HepG2 (cell line): ENCODE results near the gene LIPH. TPM values are rescaled to one million over a fixed set of nuclear protein-coding genes. Genes with fewer than 3 reads are reported as not detected.

ENCODE experiments used
- ATAC-seq: fragments of 200-7000 bp; cut with Tn5 transposase; 3 replicates; pipeline ENCODE4 v1.9.1; 2020; ENCODE audit warnings: mild to moderate bottlenecking, moderate library complexity
- BruUV-seq: library from RNA; stranded (reverse); fragments of 400-500 nt; replicated peaks from 2 replicates; lab custom pipeline; 2021; lab: Mats Ljungman, UMichigan
- CTCF ChIA-PET: fragments of 300-600 bp; formaldehyde crosslinking; extraction: SDS; loops from one replicate; lab custom pipeline; 2021; ENCODE audit warnings: low total read pairs, inconsistent platforms, low intra/inter-chr PET ratio; lab: Yijun Ruan, JAX
- POLR2A ChIA-PET: fragments of 350-600 bp; sonication (Branson Sonifier 250); formaldehyde crosslinking; loops from one replicate; lab custom pipeline; 2020; ENCODE audit warnings: antibody characterized with exemption, inconsistent platforms; lab: Yijun Ruan, JAX
- DNase-seq: peaks from one replicate; pipeline ENCODE4 v3.0.0-alpha.2; 2015; ENCODE audit warnings: low spot score
- FAIRE-seq: peaks from 3 replicates; lab custom pipeline; 2011; peaks lifted over from hg19 to GRCh38; lab: Jason Lieb, UNC
- H2AFZ ChIP-seq: one replicate; pipeline ENCODE4 v1.6.1; 2011; ENCODE audit warnings: low read length, inconsistent platforms
- H3K27ac ChIP-seq: fragments of 300-600 bp; 3 replicates; pipeline ENCODE4 v1.8.0; 2011; ENCODE audit warnings: mixed run types, mild to moderate bottlenecking, mixed read lengths, low read length, inconsistent platforms; ENCODE audit not compliant: insufficient read depth; ENCODE audit errors: extremely low read length
- H3K27me3 ChIP-seq, 2 experiments: fragments of 200-600 bp in 1 of 2; 2 replicates in 1 of 2; 3 replicates in 1 of 2; pipeline versions ENCODE4 v1.6.0 to v1.8.0; 2011; ENCODE audit warnings: low read length in 2 of 2, mild to moderate bottlenecking in 2 of 2, moderate library complexity in 2 of 2, inconsistent platforms in 1 of 2; ENCODE audit not compliant: insufficient read depth in 2 of 2, control insufficient read depth in 1 of 2
- H3K36me3 ChIP-seq, 2 experiments: fragments of 200-600 bp in 1 of 2; replicated peaks in 1 of 2; 2 replicates in 1 of 2; 3 replicates in 1 of 2; pipeline versions ENCODE4 v1.5.1 to v1.8.0; 2011; ENCODE audit warnings: low read length in 2 of 2, inconsistent platforms in 1 of 2; ENCODE audit not compliant: insufficient read depth in 2 of 2, control insufficient read depth in 1 of 2
- H3K4me1 ChIP-seq: 2 replicates; pipeline ENCODE4 v1.5.1; 2012; ENCODE audit warnings: low read length, inconsistent platforms; ENCODE audit not compliant: insufficient read depth
- H3K4me2 ChIP-seq: 2 replicates; pipeline ENCODE4 v1.6.0; 2011; ENCODE audit warnings: low read depth, low read length, inconsistent platforms
- H3K4me3 ChIP-seq, 3 experiments: fragments of 200-600 bp in 1 of 3; sonication (generic), shearing (Covaris generic) in 1 of 3; replicated peaks in 1 of 3; 2 replicates each; pipeline ENCODE4 v1.5.1; 2011 to 2016; ENCODE audit warnings: low read length in 3 of 3, inconsistent platforms in 2 of 3, low read depth in 2 of 3, mild to moderate bottlenecking in 2 of 3, control low read depth in 1 of 3, mixed read lengths in 1 of 3; ENCODE audit not compliant: insufficient read depth in 1 of 3
- H3K79me2 ChIP-seq: one replicate; pipeline ENCODE4 v1.6.1; 2011; ENCODE audit warnings: low read length, inconsistent platforms; ENCODE audit not compliant: insufficient read depth
- H3K9ac ChIP-seq: 2 replicates; pipeline ENCODE4 v1.6.0; 2011; ENCODE audit warnings: mild to moderate bottlenecking, low read depth, low read length, inconsistent platforms; ENCODE audit not compliant: insufficient read depth
- H3K9me3 ChIP-seq: 2 replicates; pipeline ENCODE4 v1.5.1; 2012; ENCODE audit warnings: mild to moderate bottlenecking, low read length
- H4K20me1 ChIP-seq: 2 replicates; pipeline ENCODE4 v1.6.0; 2011; ENCODE audit warnings: inconsistent platforms, mild to moderate bottlenecking, low read length, moderate library complexity; ENCODE audit not compliant: insufficient read depth
- ATF3 ChIP-seq: sonication (generic); formaldehyde crosslinking; IDR thresholded peaks from 2 replicates; pipeline ENCODE4 v1.4.0; 2020; ENCODE audit warnings: missing genetic modification reagents
- ATM ChIP-seq: fragments of 450-650 bp; IDR thresholded peaks from 2 replicates; pipeline ENCODE4 v1.7.1; 2017; ENCODE audit warnings: mild to moderate bottlenecking, borderline replicate concordance
- HINFP ChIP-seq: sonication (generic); formaldehyde crosslinking; IDR thresholded peaks from 2 replicates; pipeline ENCODE4 v1.4.0; 2020; ENCODE audit warnings: low read depth, mild to moderate bottlenecking, missing genetic modification reagents
- TOE1 ChIP-seq: sonication (generic); formaldehyde crosslinking; IDR thresholded peaks from 2 replicates; pipeline ENCODE4 v1.4.0; 2020; ENCODE audit warnings: mild to moderate bottlenecking, missing genetic modification reagents
- TRIM22 ChIP-seq: fragments of 450-650 bp; IDR thresholded peaks from 2 replicates; pipeline ENCODE4 v1.6.1; 2017
- ZNF253 ChIP-seq: sonication (generic); formaldehyde crosslinking; IDR thresholded peaks from 2 replicates; pipeline ENCODE4 v1.8.0; 2022; ENCODE audit warnings: mild to moderate bottlenecking, missing genetic modification reagents, borderline replicate concordance
- ZNF652 ChIP-seq: IDR thresholded peaks from 2 replicates; pipeline ENCODE4 v1.6.1; 2016; ENCODE audit warnings: low read depth, borderline replicate concordance
- ZNF883 ChIP-seq: sonication (generic); formaldehyde crosslinking; IDR thresholded peaks from 2 replicates; pipeline ENCODE4 v1.5.1; 2020; ENCODE audit warnings: mild to moderate bottlenecking, missing genetic modification reagents; ENCODE audit errors: not compliant biosample characterization
- ZSCAN30 ChIP-seq: sonication (generic); formaldehyde crosslinking; IDR thresholded peaks from 2 replicates; pipeline ENCODE4 v1.5.0; 2020; ENCODE audit warnings: mild to moderate bottlenecking, missing genetic modification reagents
- WGBS: methylation state at CpG from one replicate; pipeline ENCODE4 v1.1.6; 2017; ENCODE audit warnings: low lambda C conversion rate; 5-methylcytosine and 5-hydroxymethylcytosine counted together
- in situ Hi-C: cut with HindIII; loops from 2 replicates; pipeline ENCODE4 v1.10.0; 2017; ENCODE audit warnings: low pct_unique_long_range_greater_than_20kb; ENCODE audit not compliant: extremely low pct_ligation_motif_present
- intact Hi-C: fragments of 100-400 bp; cut with micrococcal nuclease; formaldehyde crosslinking; loops from one replicate; pipeline ENCODE4 v1.10.0; 2022; ENCODE audit not compliant: unreplicated experiment
- polyA plus RNA-seq, 8 experiments: library from polyadenylated mRNA; depleted of rRNA in 3 of 8; stranded (reverse) in 7 of 8; unstranded in 1 of 8; fragments of >200 nt; fragmentation: Illumina TruSeq in 4 of 8; extraction: Trizol in 4 of 8; gene quantifications; 2 replicates each; pipeline versions ENCODE4 v1.2.1 to v1.2.3, GENCODE V29; 2011 to 2016; ENCODE audit warnings: low read depth in 4 of 8, missing spikeins in 1 of 8, mixed read lengths in 1 of 8; ENCODE audit not compliant: insufficient read depth in 1 of 8
- total RNA-seq, 5 experiments: library from RNA; depleted of rRNA; stranded (reverse); fragments of >200 nt; fragmentation: Illumina TruSeq; extraction: Trizol; gene quantifications; 2 replicates each; pipeline ENCODE4 v1.2.3, GENCODE V29; 2016; ENCODE audit warnings: low read depth in 1 of 5

LIPH gene
- total and polyA plus RNA-seq, 2 of the 13 experiments (the other 11 are each of a cell fraction or from before 2014, with no cell fraction given), result 0.09 to 0.34 TPM

GRCh38 chr3:185540695-185541094 is 11.7 kb downstream of the LIPH start:
- BruUV-seq, result no TSS peak
- Histone ChIP-seq H3K4me1 (peaks cover 25% of the 10 kb centered on the region), H2AFZ (no peak overlapping the region), H4K20me1 (no peaks in the 10 kb centered on the region), H3K79me2 (no peaks in the 10 kb centered on the region), H3K27ac (no peak overlapping the region), H3K4me3 (no peak overlapping the region), H3K4me2 (no peak overlapping the region), H3K9me3 (no peaks in the 10 kb centered on the region), H3K36me3 (no peaks in the 10 kb centered on the region), H3K27me3 (no peaks in the 10 kb centered on the region), H3K9ac (no peak overlapping the region)
- POLR2A ChIA-PET, result no interaction called here
- CTCF ChIA-PET, result interaction anchor here (1.1 kb wide), 1 partner anchor 17 kb away, joined by 3 read pairs; no protein-coding TSS in a partner anchor
- intact Hi-C loops, result no loop called here
- DNase-seq (no peak), ATAC-seq (no peak), FAIRE-seq (no peak)
- 70% methylated on average over 7 of the region's 7 CpGs for WGBS
- TF ChIP-seq ZNF253 (CRISPR knock-in tag), result no peak
- no peak for TF ChIP-seq ATM
- no peak for TF ChIP-seq ATF3
- no peak for TF ChIP-seq TRIM22
- no peak for TF ChIP-seq ZNF883 (CRISPR knock-in tag)
- TF ChIP-seq ZNF652, result no peak
- TF ChIP-seq TOE1 (CRISPR knock-in tag), result no peak
- no peak for TF ChIP-seq HINFP (CRISPR knock-in tag)
- TF ChIP-seq ZSCAN30 (CRISPR knock-in tag), result no peak
- in situ Hi-C loops, result no loop called here
